H1 (cell line): ENCODE measurements around the gene SDHAF4. TPM values are rescaled to one million over a fixed set of nuclear protein-coding genes. Genes with fewer than 3 reads are reported as not detected.

Source experiments
- CTCF ChIA-PET: fragments of 300-600 bp; sonication (Branson Sonifier 250); formaldehyde crosslinking; loops from one replicate; lab custom pipeline; 2021; ENCODE audit not compliant: partially characterized antibody; lab: Charles Lee
- POLR2A ChIA-PET: fragments of 300-600 bp; sonication (Branson Sonifier 250); formaldehyde crosslinking; loops from one replicate; lab custom pipeline; 2021; ENCODE audit warnings: inconsistent platforms; ENCODE audit not compliant: partially characterized antibody; lab: Charles Lee
- DNase-seq, 2 experiments: peaks; one replicate each; pipeline versions ENCODE4 v3.0.0 to v3.0.0-alpha.2; 2010 to 2022; ENCODE audit warnings: low spot score in 2 of 2, low read depth in 1 of 2, mixed read lengths in 1 of 2
- FAIRE-seq: peaks from 2 replicates; lab custom pipeline; 2011; peaks lifted over from hg19 to GRCh38; lab: Jason Lieb, UNC
- H2AFZ ChIP-seq: 2 replicates; pipeline ENCODE4 v1.8.1; 2012; ENCODE audit warnings: low read length, inconsistent platforms
- H2AK5ac ChIP-seq: 2 replicates; pipeline ENCODE4 v1.6.1; 2013; ENCODE audit warnings: low read depth, low read length
- H2BK120ac ChIP-seq: replicated peaks from 2 replicates; pipeline ENCODE3; 2013; ENCODE audit warnings: low read depth, low read length, inconsistent platforms
- H2BK12ac ChIP-seq: 2 replicates; pipeline ENCODE4 v1.6.1; 2013; ENCODE audit warnings: low read depth, low read length
- H2BK15ac ChIP-seq: 2 replicates; pipeline ENCODE4 v1.6.1; 2013; ENCODE audit warnings: low read length
- H2BK20ac ChIP-seq: 2 replicates; pipeline ENCODE4 v1.6.1; 2013; ENCODE audit warnings: low read length
- H2BK5ac ChIP-seq: 2 replicates; pipeline ENCODE4 v1.6.1; 2013; ENCODE audit warnings: low read depth, low read length
- H3K14ac ChIP-seq: 2 replicates; pipeline ENCODE4 v1.6.1; 2013; ENCODE audit warnings: inconsistent platforms; ENCODE audit not compliant: insufficient read length
- H3K18ac ChIP-seq: 2 replicates; pipeline ENCODE4 v1.6.1; 2013; ENCODE audit warnings: low read length; ENCODE audit errors: extremely low read depth
- H3K23ac ChIP-seq: 2 replicates; pipeline ENCODE4 v1.6.1; 2013; ENCODE audit warnings: inconsistent platforms; ENCODE audit not compliant: insufficient read length
- H3K23me2 ChIP-seq: 2 replicates; pipeline ENCODE4 v1.6.1; 2013; ENCODE audit warnings: low read depth, low read length
- H3K27ac ChIP-seq: 2 replicates; pipeline ENCODE4 v1.6.1; 2011; ENCODE audit warnings: low read depth, low read length, inconsistent platforms
- H3K27me3 ChIP-seq, 4 experiments: replicated peaks in 1 of 4; 1 replicate in 1 of 4; 2 replicates in 3 of 4; pipeline versions ENCODE4 v1.6.1 to v1.8.1; 2011 to 2013; ENCODE audit warnings: low read length in 3 of 4, mild to moderate bottlenecking in 3 of 4, inconsistent platforms in 2 of 4, mixed read lengths in 2 of 4, moderate library complexity in 1 of 4; ENCODE audit not compliant: control insufficient read depth in 3 of 4, insufficient read depth in 3 of 4; ENCODE audit errors: extremely low read depth in 1 of 4
- H3K36me3 ChIP-seq, 4 experiments: 2 replicates each; pipeline versions ENCODE4 v1.6.1 to v1.8.1; 2011 to 2013; ENCODE audit warnings: mild to moderate bottlenecking in 4 of 4, low read length in 3 of 4, moderate library complexity in 2 of 4, control low read depth in 1 of 4, inconsistent platforms in 1 of 4; ENCODE audit not compliant: insufficient read depth in 4 of 4, control insufficient read depth in 2 of 4
- H3K4ac ChIP-seq: replicated peaks from 2 replicates; pipeline ENCODE3; 2013; ENCODE audit warnings: low read length, low read depth, mixed read lengths, inconsistent platforms; ENCODE audit not compliant: insufficient read length
- H3K4me1 ChIP-seq, 4 experiments: replicated peaks in 1 of 4; 1 replicate in 1 of 4; 2 replicates in 3 of 4; pipeline versions ENCODE4 v1.6.1 to v1.8.1; 2011 to 2013; ENCODE audit warnings: low read length in 3 of 4, inconsistent platforms in 2 of 4, mixed read lengths in 1 of 4; ENCODE audit not compliant: insufficient read depth in 4 of 4, control insufficient read depth in 3 of 4
- H3K4me2 ChIP-seq, 2 experiments: 2 replicates each; pipeline versions ENCODE4 v1.6.1 to v1.8.1; 2011 to 2013; ENCODE audit warnings: low read depth in 2 of 2, low read length in 2 of 2, control low read depth in 1 of 2, inconsistent platforms in 1 of 2, mild to moderate bottlenecking in 1 of 2; ENCODE audit not compliant: insufficient read depth in 1 of 2
- H3K4me3 ChIP-seq, 4 experiments: fragments of 200-600, 300-600 bp in 1 of 4; sonication (generic), shearing (Covaris generic), sonication (Bioruptor Twin) in 1 of 4; 2 replicates each; pipeline versions ENCODE4 v1.5.1 to v1.8.1; 2011 to 2016; ENCODE audit warnings: low read length in 4 of 4, low read depth in 3 of 4, control low read depth in 2 of 4, inconsistent platforms in 2 of 4, mild to moderate bottlenecking in 2 of 4, mixed read lengths in 1 of 4, moderate library complexity in 1 of 4; ENCODE audit not compliant: insufficient read depth in 2 of 4; ENCODE audit errors: extremely low read depth in 1 of 4
- H3K56ac ChIP-seq: replicated peaks from 2 replicates; pipeline ENCODE3; 2013; ENCODE audit warnings: low read depth, mild to moderate bottlenecking, mixed read lengths, low read length, inconsistent platforms; ENCODE audit not compliant: insufficient read length
- H3K79me1 ChIP-seq: 2 replicates; pipeline ENCODE4 v1.6.1; 2013; ENCODE audit warnings: low read depth, low read length, control low read depth
- H3K79me2 ChIP-seq, 2 experiments: 2 replicates each; pipeline versions ENCODE4 v1.6.1 to v1.8.1; 2012 to 2013; ENCODE audit warnings: low read length in 2 of 2, mild to moderate bottlenecking in 2 of 2, inconsistent platforms in 1 of 2; ENCODE audit not compliant: insufficient read depth in 2 of 2, control insufficient read depth in 1 of 2
- H3K9ac ChIP-seq, 4 experiments: replicated peaks in 1 of 4; 1 replicate in 1 of 4; 2 replicates in 3 of 4; pipeline versions ENCODE4 v1.6.1 to v1.8.1; 2011 to 2013; ENCODE audit warnings: low read depth in 3 of 4, low read length in 3 of 4, control low read depth in 2 of 4, mild to moderate bottlenecking in 2 of 4, moderate library complexity in 2 of 4, inconsistent platforms in 1 of 4; ENCODE audit errors: extremely low read depth in 1 of 4
- H3K9me3 ChIP-seq, 2 experiments: 2 replicates each; pipeline versions ENCODE4 v1.6.1 to v1.8.1; 2012 to 2013; ENCODE audit warnings: mild to moderate bottlenecking in 2 of 2, moderate library complexity in 2 of 2, control low read depth in 1 of 2, inconsistent platforms in 1 of 2, low read depth in 1 of 2, low read length in 1 of 2, mixed read lengths in 1 of 2; ENCODE audit not compliant: insufficient read depth in 2 of 2
- H4K20me1 ChIP-seq, 2 experiments: replicated peaks in 1 of 2; 2 replicates each; pipeline versions ENCODE3 to v1.8.1; 2011 to 2013; ENCODE audit warnings: inconsistent platforms in 2 of 2, low read length in 2 of 2, mild to moderate bottlenecking in 1 of 2; ENCODE audit not compliant: insufficient read depth in 2 of 2, control insufficient read depth in 1 of 2
- H4K5ac ChIP-seq: 2 replicates; pipeline ENCODE4 v1.6.1; 2013; ENCODE audit warnings: low read length, low read depth, mixed read lengths, inconsistent platforms; ENCODE audit not compliant: insufficient read length
- H4K8ac ChIP-seq: 2 replicates; pipeline ENCODE4 v1.8.0; 2013; ENCODE audit warnings: mild to moderate bottlenecking, moderate library complexity, low read length, inconsistent platforms; ENCODE audit not compliant: insufficient read depth; ENCODE audit errors: extremely low read depth
- H4K91ac ChIP-seq: replicated peaks from 2 replicates; pipeline ENCODE3; 2013; ENCODE audit warnings: low read length, mixed read lengths, inconsistent platforms; ENCODE audit not compliant: insufficient read length
- BACH1 ChIP-seq: IDR thresholded peaks from 2 replicates; pipeline ENCODE4 v1.6.1; 2012; ENCODE audit warnings: low read length, improper control_type of control experiment
- BRCA1 ChIP-seq: IDR thresholded peaks from 2 replicates; pipeline ENCODE4 v1.6.1; 2012; ENCODE audit warnings: low read depth, low read length, improper control_type of control experiment
- CBX5 ChIP-seq: fragments of 300-800, 300-1000 bp; sonication (generic); IDR thresholded peaks from 2 replicates; pipeline ENCODE4 v1.7.1; 2016; ENCODE audit warnings: antibody characterized with exemption, low read length, low read depth
- CHD1 ChIP-seq: IDR thresholded peaks from 2 replicates; pipeline ENCODE4 v1.6.1; 2012; ENCODE audit warnings: low read depth, low read length, improper control_type of control experiment
- CREB1 ChIP-seq: IDR thresholded peaks from 2 replicates; pipeline ENCODE4 v1.6.1; 2012; ENCODE audit warnings: inconsistent platforms
- JUND ChIP-seq: IDR thresholded peaks from 2 replicates; pipeline ENCODE4 v1.6.1; 2011; ENCODE audit warnings: mild to moderate bottlenecking, improper control_type of control experiment, low read length
- MAFK ChIP-seq: IDR thresholded peaks from 2 replicates; pipeline ENCODE4 v1.6.1; 2012; ENCODE audit warnings: low read depth, mild to moderate bottlenecking, improper control_type of control experiment, low read length
- NANOG ChIP-seq: IDR thresholded peaks from 2 replicates; pipeline ENCODE4 v1.6.1; 2011; ENCODE audit warnings: low read length, low read depth, mild to moderate bottlenecking, inconsistent platforms; ENCODE audit not compliant: insufficient read depth, poor library complexity, severe bottlenecking
- PHF8 ChIP-seq: fragments of 200-600 bp; sonication (generic); conservative IDR thresholded peaks from 2 replicates; pipeline ENCODE4 v1.7.1; 2012; ENCODE audit warnings: low read depth, mild to moderate bottlenecking, inconsistent platforms, low read length, moderate library complexity
- POU5F1 ChIP-seq: IDR thresholded peaks from 2 replicates; pipeline ENCODE4 v1.6.1; 2011; ENCODE audit warnings: low read depth, mild to moderate bottlenecking, low read length, moderate library complexity
- RBBP5 ChIP-seq: IDR thresholded peaks from 2 replicates; pipeline ENCODE4 v1.7.1; 2012; ENCODE audit warnings: low read depth, mild to moderate bottlenecking, inconsistent platforms, low read length, moderate library complexity, borderline replicate concordance
- RFX5 ChIP-seq: IDR thresholded peaks from 2 replicates; pipeline ENCODE4 v1.6.1; 2011; ENCODE audit warnings: low read depth, low read length, improper control_type of control experiment, borderline replicate concordance
- SIRT6 ChIP-seq: IDR thresholded peaks from one replicate; pipeline ENCODE4 v1.7.1; 2012; ENCODE audit warnings: low read length, inconsistent platforms
- SP1 ChIP-seq: IDR thresholded peaks from 2 replicates; pipeline ENCODE4 v1.6.1; 2011; ENCODE audit warnings: low read depth, low read length
- SUZ12 ChIP-seq: fragments of 200-600 bp; sonication (generic); IDR thresholded peaks from 2 replicates; pipeline ENCODE4 v1.6.1; 2012; ENCODE audit warnings: mild to moderate bottlenecking, inconsistent platforms, low read length, moderate library complexity, mixed read lengths
- TBP ChIP-seq: IDR thresholded peaks from 2 replicates; pipeline ENCODE4 v1.6.1; 2011; ENCODE audit warnings: low read depth, low read length, improper control_type of control experiment
- TCF12 ChIP-seq: IDR thresholded peaks from 2 replicates; pipeline ENCODE4 v1.6.1; 2011; ENCODE audit warnings: low read depth, mild to moderate bottlenecking, low read length
- WGBS, 2 experiments: shearing (Covaris generic) in 1 of 2; methylation state at CpG; one replicate each; pipeline versions ENCODE4 v1.1.6 to v1.1.7; 2013 to 2015; ENCODE audit warnings: low lambda C conversion rate in 2 of 2, mixed read lengths in 2 of 2, inconsistent platforms in 1 of 2, low coverage in 1 of 2, missing lambda C conversion rate in 1 of 2; ENCODE audit not compliant: insufficient replicate concordance in 2 of 2, insufficient coverage in 1 of 2, insufficient read length in 1 of 2; ENCODE audit errors: extremely low coverage in 1 of 2, missing lambda C conversion rate in 1 of 2; 5-methylcytosine and 5-hydroxymethylcytosine counted together
- polyA plus RNA-seq, 7 experiments: library from polyadenylated mRNA; depleted of rRNA in 3 of 7; stranded (reverse) in 5 of 7; unstranded in 2 of 7; fragments of >200 nt in 5 of 7; fragments of 200-250 nt in 2 of 7; gene quantifications; 1 replicate in 5 of 7; 2 replicates in 1 of 7; 4 replicates in 1 of 7; pipeline versions ENCODE4 v1.2.1 to v1.2.3, GENCODE V29; 2011 to 2013; ENCODE audit warnings: missing spikeins in 2 of 7, mixed read lengths in 2 of 7
- total RNA-seq: library from RNA; stranded (reverse); fragmentation: NEBNext Ultra II Directional; extraction: Animal tissue kit (Norgen Biotek cat#: 25700); gene quantifications from 2 replicates; pipeline ENCODE4 v1.2.1, GENCODE V29; 2021

SDHAF4 gene
- total and polyA plus RNA-seq, 2 of the 8 experiments (the other 6 are each of a cell fraction or from before 2014, with no cell fraction given): 9.8 to 14.9 TPM

DNA sequence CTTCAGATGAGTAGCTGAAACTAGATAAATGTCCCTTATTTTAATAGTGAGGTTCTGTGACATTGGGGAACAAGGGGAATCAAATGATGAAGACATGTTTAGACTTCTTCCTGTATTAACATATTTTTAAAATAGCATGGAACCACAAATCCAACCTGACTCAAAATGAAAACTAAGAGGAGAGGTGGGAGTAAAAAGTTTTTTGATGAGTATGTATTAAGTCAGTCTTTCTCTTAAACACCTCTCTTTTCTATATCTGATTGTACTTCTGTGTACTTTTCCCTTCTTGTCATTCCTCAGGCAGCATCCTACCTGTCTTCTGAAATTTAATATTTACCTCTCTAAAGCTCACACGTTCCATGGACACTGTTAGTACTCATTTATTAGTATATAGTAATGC, 8.7 kb upstream of the SDHAF4 start:
- DNase-seq: no peak
- no peak overlapping the region for H3K4me2 ChIP-seq
- H2BK12ac ChIP-seq: no peak overlapping the region
- H2AK5ac ChIP-seq: no peak overlapping the region
- H3K9ac ChIP-seq: no peak overlapping the region
- 100% methylated on average over 1 of the region's 1 CpG; no CpG with 5 or more reads in 1 of the 2 experiments for WGBS, 2 experiments
- H2BK20ac ChIP-seq: no peak overlapping the region
- no peak overlapping the region for H4K91ac ChIP-seq
- H4K20me1 ChIP-seq: no peaks in the 10 kb centered on the region
- no peak overlapping the region for H4K8ac ChIP-seq
- H3K4me1 ChIP-seq: no peaks in the 10 kb centered on the region
- no peak overlapping the region for H3K23ac ChIP-seq
- no peak overlapping the region for H2AFZ ChIP-seq
- no peaks in the 10 kb centered on the region for H3K23me2 ChIP-seq
- no peak overlapping the region for H3K14ac ChIP-seq
- H2BK15ac ChIP-seq: no peak overlapping the region
- no peak overlapping the region for H3K4me3 ChIP-seq
- H2BK120ac ChIP-seq: no peak overlapping the region
- ChIA-PET CTCF (interaction anchor here (0.6 to 1.6 kb wide), 4 partner anchors 8 to 125 kb away, joined by 3 to 5 read pairs (median 4); no protein-coding TSS in a partner anchor), POLR2A (no interaction called here)
- no peaks in the 10 kb centered on the region; a peak in 1 of 8 replicates for H3K36me3 ChIP-seq
- no peak overlapping the region for H3K27ac ChIP-seq
- no peak overlapping the region for H4K5ac ChIP-seq
- no peak overlapping the region for H3K18ac ChIP-seq
- TF ChIP-seq NANOG (no peak), SUZ12 (no peak), BRCA1 (no peak), SIRT6 (no peak), BACH1 (no peak), POU5F1 (no peak), JUND (no peak), RBBP5 (no peak), PHF8 (no peak), SP1 (no peak), TCF12 (no peak), MAFK (no peak), TBP (no peak), RFX5 (no peak), CBX5 (no peak), CREB1 (no peak), CHD1 (no peak)
- TF ChIP-seq, all 59 proteins: peak for 0
- no peak overlapping the region for H2BK5ac ChIP-seq
- H3K27me3 ChIP-seq: no peaks in the 10 kb centered on the region
- no peaks in the 10 kb centered on the region for H3K79me1 ChIP-seq
- H3K79me2 ChIP-seq: no peaks in the 10 kb centered on the region
- H3K4ac ChIP-seq: no peak overlapping the region
- no peaks in the 10 kb centered on the region for H3K9me3 ChIP-seq
- FAIRE-seq: no peak
- H3K56ac ChIP-seq: no peak overlapping the region
